ENCODE data around the gene SLC2A13.
A peak's percentile ranks its signal among the peaks of the same experiment; 100 is the strongest.

Gene SLC2A13

GRCh38 chr12:40105515-40106201 lies at the start of gene SLC2A13:
TSS of gene SLC2A13 (minus strand) at chr12:40106081. CDS start at chr12:40105808, 273 bp downstream.
- DNase-seq (ENCODE audit: low spot score) = peak; percentile 61

- DNase-seq (ENCODE audit: low spot score) = no peak
Observed at GRCh38 chr12:40154381-40154780, 48.5 kb upstream of the SLC2A13 start.

DNA sequence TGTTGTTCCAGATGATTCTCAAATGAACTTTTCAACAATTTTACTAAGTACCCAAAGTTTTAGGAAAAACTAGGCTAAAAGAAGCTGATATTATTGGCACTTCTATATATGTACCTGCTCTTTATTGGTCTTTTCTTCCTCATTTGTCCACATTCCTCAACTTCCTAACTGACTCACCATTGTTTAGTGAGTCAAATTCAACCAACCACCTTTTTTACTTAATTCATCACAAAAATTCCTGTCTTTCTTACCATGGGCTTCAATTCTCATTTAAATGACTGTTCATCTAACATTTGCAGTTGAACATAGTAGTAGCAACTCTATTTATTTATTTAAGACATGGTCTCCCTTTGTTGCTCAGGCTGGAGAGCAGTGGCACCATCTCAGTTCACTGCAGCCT lies 47.6 kb upstream of the SLC2A13 start:
- no peak for DNase-seq (ENCODE audit: low spot score)

GRCh38 chr12:40152783-40153383 lies 47.0 kb upstream of the SLC2A13 start:
- peak; percentile 47 for DNase-seq (ENCODE audit: low spot score)

DNA sequence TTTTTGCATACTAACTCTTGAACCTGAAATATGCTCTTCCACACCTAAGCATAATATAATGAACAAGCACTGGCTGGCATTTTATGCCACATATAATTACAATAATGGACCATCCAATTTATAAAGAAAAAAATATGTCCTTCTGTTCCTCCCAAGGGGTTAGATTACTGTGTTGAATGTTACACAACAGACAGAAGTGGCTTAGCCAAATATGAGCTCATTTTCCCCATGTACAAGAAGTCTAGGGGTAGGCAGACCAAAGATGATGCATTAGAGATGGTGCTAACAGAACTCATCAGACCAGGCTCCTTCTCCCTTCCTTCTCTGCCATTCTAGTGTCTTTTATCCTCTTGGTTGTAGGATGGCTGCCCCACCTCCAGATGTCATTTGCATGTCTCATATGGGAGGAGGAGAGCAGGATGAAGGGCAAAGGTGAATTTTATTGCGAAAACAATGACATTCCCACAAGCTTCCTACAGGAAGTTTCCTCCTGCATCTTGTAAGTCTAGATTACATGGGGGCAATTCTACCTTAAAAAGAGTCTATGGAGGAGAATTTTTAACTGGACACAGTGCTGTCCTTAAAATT lies 43.9 kb upstream of the SLC2A13 start:
- no peak for DNase-seq (ENCODE audit: low spot score)

DNA sequence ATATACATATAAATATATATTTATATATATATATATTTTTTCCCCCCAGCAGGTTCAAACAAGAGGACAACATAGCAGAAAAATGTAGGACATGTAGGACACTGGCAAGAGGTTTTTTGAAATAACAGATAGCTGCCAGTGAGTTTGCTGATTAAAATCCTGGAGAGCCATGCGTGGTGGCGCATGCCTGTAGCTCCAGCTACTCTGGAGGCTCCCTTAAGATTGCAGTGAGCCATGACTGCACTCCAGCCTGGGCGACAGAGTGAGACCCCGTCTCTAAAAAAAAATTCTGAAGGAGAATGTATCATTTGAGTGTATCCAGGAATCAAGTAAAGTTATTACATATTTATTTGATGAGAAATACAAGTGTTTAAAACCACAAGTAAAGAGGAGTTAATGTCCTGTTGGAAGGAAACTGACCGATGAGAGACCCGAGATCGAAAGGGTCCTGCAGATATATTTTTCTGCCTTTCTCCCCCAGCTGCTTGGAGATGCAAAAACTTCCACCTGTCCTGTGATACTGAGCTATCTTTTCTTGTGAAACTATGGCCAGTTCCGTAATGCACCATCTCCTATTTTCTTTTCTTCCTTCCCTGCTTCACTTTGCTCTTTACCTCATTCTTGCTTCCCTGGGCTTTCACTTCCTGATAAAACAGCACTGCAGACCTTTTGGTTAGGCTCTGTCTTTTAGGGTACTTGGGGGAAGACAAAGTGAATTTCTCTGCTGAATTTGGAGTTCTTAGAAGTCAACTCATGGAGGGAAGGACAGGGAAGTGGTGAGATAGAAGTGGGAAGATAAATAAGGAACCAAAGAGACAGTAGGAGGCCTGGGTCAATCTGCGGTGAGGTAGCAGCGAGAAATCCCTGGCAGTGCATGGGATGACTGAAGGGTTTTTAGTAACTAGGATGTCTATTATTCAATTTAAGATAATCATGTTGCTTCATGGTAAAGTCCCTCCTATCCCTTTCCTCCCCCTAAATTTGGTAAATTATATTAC lies 41.2 kb upstream of the SLC2A13 start:
- no peak for DNase-seq (ENCODE audit: low spot score)

GRCh38 chr12:40145896-40146295 lies 40.0 kb upstream of the SLC2A13 start:
- DNase-seq (ENCODE audit: low spot score) = no peak

DNA sequence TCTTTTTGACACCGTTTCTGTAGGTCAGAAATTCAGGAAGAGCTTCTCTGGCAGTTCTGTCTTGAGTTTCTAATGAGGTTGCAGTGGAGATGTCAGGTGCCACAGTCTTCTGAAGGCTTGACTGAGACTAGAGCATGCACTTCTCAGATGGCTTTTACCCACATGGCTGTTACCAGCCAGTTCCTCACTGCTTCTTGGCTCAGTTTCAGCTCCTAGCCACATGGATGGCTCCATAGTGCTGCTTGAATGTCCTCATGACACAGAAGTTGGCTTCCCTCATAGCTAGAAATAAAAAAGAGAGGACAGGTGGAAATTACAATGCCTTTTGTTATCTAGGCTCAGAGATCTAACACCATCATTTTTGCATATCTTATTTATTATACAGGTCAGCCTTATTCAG lies 38.1 kb upstream of the SLC2A13 start:
- DNase-seq (ENCODE audit: low spot score) = no peak

DNA sequence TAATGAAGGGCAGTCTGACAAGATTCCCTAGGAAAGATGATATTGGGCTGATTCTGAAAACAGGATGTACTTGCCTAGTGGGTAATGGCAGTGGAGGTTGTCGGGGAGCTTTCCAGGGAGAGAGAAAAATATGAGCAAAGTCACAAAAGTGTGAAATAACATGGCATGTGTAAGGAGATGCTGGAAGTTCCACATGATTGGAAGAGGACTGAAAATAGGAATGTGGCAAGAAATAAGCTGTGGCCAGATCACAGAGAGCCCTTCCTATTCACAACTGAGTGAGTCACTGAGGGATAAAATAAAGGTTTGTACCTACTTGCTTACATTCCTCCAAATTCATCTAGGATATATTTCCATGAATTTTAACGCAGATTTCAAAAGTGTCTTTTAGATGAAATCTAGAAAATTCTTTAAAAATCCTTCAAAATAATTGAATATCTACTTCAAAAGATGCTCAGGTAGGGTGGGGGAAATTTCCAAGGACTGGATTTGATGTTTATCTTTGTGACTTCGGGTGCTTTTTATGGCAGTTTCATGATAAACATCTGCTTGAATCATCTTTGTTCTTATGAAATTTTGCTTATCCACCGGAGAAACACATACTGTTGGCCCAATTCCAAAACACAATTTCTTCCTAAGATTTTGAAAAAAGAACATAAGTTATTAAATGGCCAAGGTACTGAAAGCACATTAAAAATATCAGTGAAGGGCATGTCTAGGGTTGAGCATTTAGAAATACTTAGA lies 36.3 kb upstream of the SLC2A13 start:
- DNase-seq (ENCODE audit: low spot score) = no peak

DNA sequence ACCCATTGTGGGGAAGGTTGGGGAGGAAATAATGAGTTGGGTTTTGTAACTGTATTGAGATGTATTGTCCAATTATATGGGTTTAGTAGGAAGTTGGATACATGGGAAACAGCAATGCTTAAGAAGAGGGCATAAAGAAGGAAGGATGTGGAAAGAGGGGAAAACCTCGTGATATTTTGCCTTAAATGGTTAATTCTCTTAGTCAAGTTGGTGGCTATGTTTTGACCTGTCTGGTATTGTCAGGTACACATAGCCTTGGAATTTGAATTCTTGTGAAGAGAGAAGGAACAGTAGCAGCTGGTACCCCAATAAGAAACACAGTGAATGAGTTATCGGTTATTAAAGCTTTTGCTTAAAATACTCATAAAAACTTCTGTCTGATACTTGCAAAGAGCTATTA lies 32.6 kb upstream of the SLC2A13 start:
- no peak for DNase-seq (ENCODE audit: low spot score)

- DNase-seq (ENCODE audit: low spot score) = peak; percentile 89
Observed at GRCh38 chr12:40137252-40137651, 31.4 kb upstream of the SLC2A13 start.

- no peak for DNase-seq (ENCODE audit: low spot score)
Observed at GRCh38 chr12:40127408-40127807, 21.5 kb upstream of the SLC2A13 start.

DNA sequence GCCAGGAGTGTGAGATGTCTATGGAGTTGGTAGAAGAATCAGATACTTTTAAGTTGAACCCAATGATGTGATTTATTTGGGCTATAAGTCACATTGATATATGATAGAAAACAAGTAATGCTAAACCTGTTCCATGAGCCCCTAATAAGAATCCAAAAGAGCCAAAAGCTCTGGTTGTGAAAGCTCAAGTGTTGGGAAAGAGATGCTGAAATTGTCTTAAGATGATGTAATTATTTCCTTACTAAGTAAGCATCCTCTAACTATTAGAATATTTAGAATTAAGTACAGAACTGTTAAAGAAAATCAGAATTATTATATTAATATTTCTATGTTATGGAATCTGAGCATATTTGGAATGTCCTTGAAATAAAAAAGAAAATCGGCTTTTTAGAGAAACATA lies 17.6 kb upstream of the SLC2A13 start:
- no peak for DNase-seq (ENCODE audit: low spot score)

DNA sequence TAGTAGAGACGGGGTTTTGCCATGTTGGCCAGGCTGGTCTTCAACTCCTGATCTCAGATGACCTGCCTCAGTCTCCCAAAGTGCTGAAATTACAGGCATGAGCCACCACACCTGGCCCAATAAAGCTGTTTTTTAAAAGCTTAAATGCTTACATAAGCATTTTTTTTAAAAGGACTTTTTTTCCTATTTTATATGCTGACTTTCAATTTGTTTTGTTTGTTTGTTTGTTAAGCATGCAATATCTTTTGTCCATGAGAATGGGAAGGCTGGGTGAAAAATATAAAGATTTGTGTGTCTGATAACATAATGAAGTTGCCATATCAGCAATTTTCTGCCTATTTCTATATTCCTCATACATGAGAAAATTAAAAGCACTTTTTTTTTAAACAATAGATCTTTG lies 17.0 kb upstream of the SLC2A13 start:
- DNase-seq (ENCODE audit: low spot score) = no peak

DNA sequence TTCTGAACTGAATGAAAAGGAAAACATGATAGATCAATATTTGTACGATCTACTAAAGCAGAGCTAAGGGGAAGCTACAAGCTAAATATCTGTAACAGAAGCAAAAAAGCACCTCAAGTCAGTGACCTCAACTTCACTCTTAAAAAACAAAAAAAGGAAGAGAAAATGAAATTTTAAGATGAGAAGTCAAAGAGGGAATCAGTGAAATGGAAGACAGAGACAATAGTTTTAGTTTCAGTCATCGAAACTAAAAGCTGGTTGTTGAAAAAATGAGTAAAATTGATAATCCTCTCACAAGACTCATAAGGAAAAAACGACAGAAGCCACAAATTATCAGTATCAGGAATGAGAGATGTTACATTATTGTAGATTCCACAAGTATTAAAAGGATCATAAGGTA lies 11.9 kb upstream of the SLC2A13 start:
- no peak for DNase-seq (ENCODE audit: low spot score)

GRCh38 chr12:40110586-40110985 lies 4.7 kb upstream of the SLC2A13 start:
- DNase-seq (ENCODE audit: low spot score) = peak; percentile 68

- no peak for DNase-seq (ENCODE audit: low spot score)
Observed at GRCh38 chr12:40107803-40108620, 2.1 kb upstream of the SLC2A13 start.

- peak; percentile 70 for DNase-seq (ENCODE audit: low spot score)
Observed at GRCh38 chr12:40107098-40107802, 1.4 kb upstream of the SLC2A13 start.

DNA sequence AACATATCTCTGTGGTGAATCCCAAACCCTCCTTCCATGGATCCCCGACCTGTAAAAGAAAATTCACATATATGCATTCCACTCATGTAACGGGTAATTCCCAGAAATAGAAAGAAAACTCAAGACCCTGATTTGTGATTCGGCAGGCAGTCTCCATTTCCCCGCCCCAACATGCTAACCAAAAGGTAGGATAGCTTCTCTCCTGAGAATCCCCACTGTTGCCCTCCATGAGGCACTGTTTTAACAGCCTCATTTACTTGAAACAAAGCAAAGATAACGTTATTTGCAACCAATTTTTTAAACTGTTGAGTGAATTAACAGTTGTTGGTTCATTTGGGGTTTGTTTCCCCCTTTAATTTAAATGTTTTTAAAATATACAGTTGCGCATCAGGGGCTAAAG lies 774 bp upstream of the SLC2A13 start:
- no peak for DNase-seq (ENCODE audit: low spot score)

DNA sequence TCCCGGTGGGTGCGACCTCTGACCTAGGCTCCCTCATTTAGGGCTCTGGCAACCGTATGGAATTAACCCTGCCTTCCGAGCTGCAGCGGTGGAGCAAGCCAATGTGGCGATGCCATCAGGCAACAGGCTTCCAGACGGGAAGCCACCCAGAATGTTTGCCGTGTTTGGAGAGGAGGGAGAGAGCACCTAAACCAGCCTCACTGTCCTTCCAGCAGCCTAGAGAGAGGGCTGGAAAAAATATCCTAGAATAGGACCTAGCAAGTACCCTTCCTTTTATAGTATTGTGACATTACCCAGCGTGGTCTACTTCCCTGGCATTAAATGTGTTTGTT lies 287 bp upstream of the SLC2A13 start:
- no peak for DNase-seq (ENCODE audit: low spot score)

- DNase-seq (ENCODE audit: low spot score) = peak; percentile 35
Observed at GRCh38 chr12:40105265-40105514, 691 bp downstream of the SLC2A13 start.

All from kidney capillary endothelial cell (primary cell).